Left colon (tissue), 2 donors: Measurements from ENCODE around the gene ANKRD11. TPM values are rescaled to one million over a fixed set of nuclear protein-coding genes. Genes with fewer than 3 reads are reported as not detected.
"Not testable (repeated sequence)": the region's sequence is repeated elsewhere in the genome, so short reads cannot be mapped to it uniquely, and the experiment has no call there.

Experiments
- ATAC-seq: fragments of 200-7000 bp; cut with Tn5 transposase; one replicate; pipeline ENCODE4 v1.9.1; 2020; ENCODE audit warnings: mild to moderate bottlenecking, moderate library complexity
- DNase-seq, 2 donors: peaks; one replicate each; pipeline ENCODE4 v3.0.0-alpha.2; 2020
- intact Hi-C, 2 donors: fragments of 100-400 bp; cut with DNase I in 1 of 2; cut with micrococcal nuclease in 1 of 2; formaldehyde crosslinking; loops; one replicate each; pipeline versions ENCODE4 v1.11.2 to v1.14.0; 2022; cut with DNase I, micrococcal nuclease
- total RNA-seq, 2 donors: library from RNA; stranded (reverse); fragmentation: NEBNext Ultra II Directional; extraction: Animal tissue kit (Norgen Biotek cat#: 25700); gene quantifications; one replicate each; pipeline ENCODE4 v1.2.1, GENCODE V29; 2021
- donor health status: DM: no; HTN: no; CAD: no.
- donor health status: DM: yes; HTN: yes; CAD: no.

The ANKRD11 gene
- total RNA-seq, 2 donors from 2014 or later, result 82.5 to 135 TPM

- DNase-seq, result no peak
These were observed 29.8 kb downstream of the ANKRD11 start for GRCh38 chr16:89460556-89460955.

GRCh38 chr16:89458967-89459366 is 31.4 kb downstream of the ANKRD11 start:
- DNase-seq (no peak), ATAC-seq (no peak)
- intact Hi-C loops, result no loop called here

More at GRCh38 chr16:89460556-89460955, 29.8 kb downstream of the ANKRD11 start:
- intact Hi-C loops, result no loop called here
- ATAC-seq, result no peak

GRCh38 chr16:89458551-89458950 is 31.8 kb downstream of the ANKRD11 start:
- no peak for DNase-seq
- no peak for ATAC-seq
- intact Hi-C loops, result no loop called here

- peak; percentile 11 for ATAC-seq
- intact Hi-C loops, result no loop called here
- no peak for DNase-seq
These were observed 33.9 kb downstream of the ANKRD11 start for GRCh38 chr16:89456419-89456959.

- intact Hi-C loops, result no loop called here
- ATAC-seq (no peak), DNase-seq (no peak)
These were observed 34.7 kb downstream of the ANKRD11 start for GRCh38 chr16:89455692-89456091.

GRCh38 chr16:89455178-89455577 is 35.2 kb downstream of the ANKRD11 start:
- DNase-seq (no peak), ATAC-seq (no peak)
- intact Hi-C loops, result no loop called here

- DNase-seq, intact Hi-C loops, ATAC-seq: not testable (repeated sequence)
These were observed 35.8 kb downstream of the ANKRD11 start for GRCh38 chr16:89454378-89455125.

GRCh38 chr16:89453501-89454321 is 36.6 kb downstream of the ANKRD11 start:
- ATAC-seq (peak; percentile 85), DNase-seq (peak in 1 of 2 donors; percentile 37)
- intact Hi-C loops, result no loop called here

GRCh38 chr16:89452925-89453324 is 37.4 kb downstream of the ANKRD11 start:
- ATAC-seq (no peak), DNase-seq (no peak)
- intact Hi-C loops, result no loop called here

GRCh38 chr16:89452241-89452640 is 38.1 kb downstream of the ANKRD11 start:
- ATAC-seq (no peak), DNase-seq (no peak)
- intact Hi-C loops, result no loop called here

GRCh38 chr16:89450537-89450936 is 39.8 kb downstream of the ANKRD11 start:
- intact Hi-C loops, result no loop called here
- ATAC-seq, result no peak
- DNase-seq, result no peak

- ATAC-seq, result no peak
- no peak for DNase-seq
- intact Hi-C loops, result no loop called here
These were observed 40.5 kb downstream of the ANKRD11 start for GRCh38 chr16:89449726-89450335.

GRCh38 chr16:89448656-89449055 is 41.7 kb downstream of the ANKRD11 start:
- intact Hi-C loops, result no loop called here
- peak; percentile 58 to 63 for DNase-seq
- ATAC-seq, result peak; percentile 78

GRCh38 chr16:89446975-89447293 is 43.4 kb downstream of the ANKRD11 start:
- DNase-seq (no peak), ATAC-seq (no peak)
- intact Hi-C loops, result no loop called here

GRCh38 chr16:89446136-89446974 is 44.0 kb downstream of the ANKRD11 start:
- intact Hi-C loops, result no loop called here
- ATAC-seq (no peak), DNase-seq (no peak)

GRCh38 chr16:89445166-89445565 is 45.2 kb downstream of the ANKRD11 start:
- intact Hi-C loops, result no loop called here
- ATAC-seq, result no peak
- no peak for DNase-seq

- no peak for DNase-seq
- ATAC-seq, result no peak
- intact Hi-C loops, result no loop called here
These were observed 45.6 kb downstream of the ANKRD11 start for GRCh38 chr16:89444728-89445127.

GRCh38 chr16:89444151-89444723 is 46.1 kb downstream of the ANKRD11 start:
- DNase-seq (no peak), ATAC-seq (peak; percentile 9)
- intact Hi-C loops, result no loop called here
